DND-41 (cell line): ENCODE measurements around the gene MEOX1.

Experiments
- CTCF ChIP-seq: IDR thresholded peaks from 2 replicates; pipeline ENCODE4 v1.5.1; 2012; ENCODE audit warnings: borderline replicate concordance, low read length, moderate library complexity, mild to moderate bottlenecking; ENCODE audit not compliant: poor library complexity, severe bottlenecking; ENCODE audit errors: extremely low read depth
- EZH2 ChIP-seq: IDR thresholded peaks from 3 replicates; pipeline ENCODE4 v1.6.1; 2012; ENCODE audit warnings: borderline replicate concordance, low read depth, mild to moderate bottlenecking, moderate library complexity, low read length, inconsistent platforms; ENCODE audit not compliant: severe bottlenecking

GRCh38 chr17:43650471-43650870 is 11.3 kb downstream of the MEOX1 start:
- TF ChIP-seq EZH2 (no peak), CTCF (no peak)
